A673 (cell line): ENCODE results near the gene DCAF8L2. TPM values are rescaled to one million over a fixed set of nuclear protein-coding genes. Genes with fewer than 3 reads are reported as not detected.
A peak's percentile ranks its signal among the peaks of the same experiment; 100 is the strongest.
"Not testable (repeated sequence)": the region's sequence is repeated elsewhere in the genome, so short reads cannot be mapped to it uniquely, and the experiment has no call there.

Experiments
- BruUV-seq: library from RNA; stranded (reverse); fragments of 400-500 nt; replicated peaks from 2 replicates; lab custom pipeline; 2021; lab: Mats Ljungman, UMichigan
- CTCF ChIA-PET: fragments of 300-600 bp; sonication (Branson Sonifier 250); formaldehyde crosslinking; loops from one replicate; lab custom pipeline; 2022; ENCODE audit warnings: antibody characterized with exemption; lab: Charles Lee
- POLR2A ChIA-PET: fragments of 300-600 bp; sonication (Branson Sonifier 250); formaldehyde crosslinking; loops from one replicate; lab custom pipeline; 2022; ENCODE audit warnings: antibody characterized with exemption; ENCODE audit not compliant: low non-redundant PET; lab: Charles Lee
- DNase-seq: peaks from one replicate; pipeline ENCODE4 v3.0.0-alpha.2; 2015; ENCODE audit warnings: low spot score
- H3K27ac ChIP-seq: fragments of 200-600 bp; sonication (generic); 2 replicates; pipeline ENCODE4 v1.5.1; 2016; ENCODE audit warnings: mixed run types, low read depth, mild to moderate bottlenecking, mixed read lengths, antibody characterized with exemption, low read length; ENCODE audit not compliant: poor library complexity, severe bottlenecking
- H3K27me3 ChIP-seq: fragments of 200-600 bp; sonication (generic); replicated peaks from 2 replicates; pipeline ENCODE4 v1.6.1; 2017; ENCODE audit warnings: mixed run types, low read depth, mild to moderate bottlenecking, mixed read lengths, antibody characterized with exemption, low read length; ENCODE audit not compliant: insufficient read depth, poor library complexity
- H3K36me3 ChIP-seq: fragments of 200-600 bp; sonication (generic); 2 replicates; pipeline ENCODE4 v1.6.1; 2016; ENCODE audit warnings: mixed run types, mild to moderate bottlenecking, mixed read lengths, antibody characterized with exemption, low read length; ENCODE audit not compliant: insufficient read depth, poor library complexity, severe bottlenecking
- H3K4me1 ChIP-seq: fragments of 200-600 bp; sonication (generic); 2 replicates; pipeline ENCODE4 v1.6.1; 2017; ENCODE audit warnings: mixed run types, mild to moderate bottlenecking, mixed read lengths, antibody characterized with exemption, low read length; ENCODE audit not compliant: insufficient read depth, poor library complexity, severe bottlenecking
- H3K4me3 ChIP-seq: fragments of 200-600 bp; sonication (generic); 2 replicates; pipeline ENCODE4 v1.5.1; 2016; ENCODE audit warnings: low read depth, mixed run types, mild to moderate bottlenecking, mixed read lengths, low read length; ENCODE audit not compliant: poor library complexity, severe bottlenecking
- H3K9me3 ChIP-seq: fragments of 200-600 bp; sonication (generic); 2 replicates; pipeline ENCODE4 v1.6.1; 2016; ENCODE audit warnings: mixed run types, low read depth, mild to moderate bottlenecking, mixed read lengths, antibody characterized with exemption, low read length; ENCODE audit not compliant: poor library complexity, severe bottlenecking
- CTCF ChIP-seq: fragments of 300-800, 200-600 bp; sonication (generic); conservative IDR thresholded peaks from 2 replicates; pipeline ENCODE4 v1.5.1; 2017; ENCODE audit warnings: low read depth, mild to moderate bottlenecking, antibody characterized with exemption, low read length, moderate library complexity, mixed read lengths
- EZH2 ChIP-seq: fragments of 200-600 bp; sonication (generic); IDR thresholded peaks from 2 replicates; pipeline ENCODE4 v1.6.1; 2017; ENCODE audit warnings: borderline replicate concordance, low read depth, mild to moderate bottlenecking, mixed read lengths, antibody characterized with exemption, low read length; ENCODE audit not compliant: poor library complexity, severe bottlenecking
- intact Hi-C: fragments of 100-400 bp; cut with micrococcal nuclease; formaldehyde crosslinking; loops from one replicate; pipeline ENCODE4 v1.10.0; 2022; ENCODE audit not compliant: unreplicated experiment
- total RNA-seq: library from RNA; stranded (reverse); gene quantifications from 2 replicates; pipeline ENCODE4 v1.2.3, GENCODE V29; 2021

The DCAF8L2 gene
- total RNA-seq, 1 experiment from 2014 or later: not detected

- H3K27ac ChIP-seq, H3K9me3 ChIP-seq, H3K4me3 ChIP-seq, H3K4me1 ChIP-seq, POLR2A ChIA-PET, BruUV-seq, CTCF ChIA-PET, H3K36me3 ChIP-seq, H3K27me3 ChIP-seq: not testable (repeated sequence)
- peak; percentile 72 for TF ChIP-seq CTCF
- intact Hi-C loops: loop anchor here (5.0 kb wide), 1 partner anchor 126 kb away; no protein-coding TSS in a partner anchor
- DNase-seq: peak; percentile 40
These were observed 93.5 kb downstream of the DCAF8L2 start for GRCh38 chrX:27683566-27684208.

GRCh38 chrX:27694667-27695066, 104.5 kb downstream of the DCAF8L2 start:
- Histone ChIP-seq H3K36me3 (no peaks in the 10 kb centered on the region), H3K27me3 (no peaks in the 10 kb centered on the region), H3K4me3 (no peak overlapping the region), H3K9me3 (no peaks in the 10 kb centered on the region), H3K4me1 (no peaks in the 10 kb centered on the region), H3K27ac (no peak overlapping the region)
- intact Hi-C loops: no loop called here
- ChIA-PET POLR2A (no interaction called here), CTCF (no interaction called here)
- no TSS peak for BruUV-seq
- DNase-seq: no peak
- TF ChIP-seq CTCF (no peak), EZH2 (no peak)

- Histone ChIP-seq H3K4me3 (no peak overlapping the region), H3K36me3 (no peaks in the 10 kb centered on the region), H3K27me3 (no peaks in the 10 kb centered on the region), H3K27ac (no peak overlapping the region), H3K4me1 (no peaks in the 10 kb centered on the region), H3K9me3 (no peaks in the 10 kb centered on the region)
- CTCF ChIA-PET: no interaction called here
- intact Hi-C loops: no loop called here
- no TSS peak for BruUV-seq
- POLR2A ChIA-PET: no interaction called here
- no peak for TF ChIP-seq CTCF
- TF ChIP-seq EZH2: no peak
- DNase-seq: no peak
These were observed 116.4 kb downstream of the DCAF8L2 start for GRCh38 chrX:27706526-27706925.
